ENCODE results near the gene CPT2.

The CPT2 gene

DNA sequence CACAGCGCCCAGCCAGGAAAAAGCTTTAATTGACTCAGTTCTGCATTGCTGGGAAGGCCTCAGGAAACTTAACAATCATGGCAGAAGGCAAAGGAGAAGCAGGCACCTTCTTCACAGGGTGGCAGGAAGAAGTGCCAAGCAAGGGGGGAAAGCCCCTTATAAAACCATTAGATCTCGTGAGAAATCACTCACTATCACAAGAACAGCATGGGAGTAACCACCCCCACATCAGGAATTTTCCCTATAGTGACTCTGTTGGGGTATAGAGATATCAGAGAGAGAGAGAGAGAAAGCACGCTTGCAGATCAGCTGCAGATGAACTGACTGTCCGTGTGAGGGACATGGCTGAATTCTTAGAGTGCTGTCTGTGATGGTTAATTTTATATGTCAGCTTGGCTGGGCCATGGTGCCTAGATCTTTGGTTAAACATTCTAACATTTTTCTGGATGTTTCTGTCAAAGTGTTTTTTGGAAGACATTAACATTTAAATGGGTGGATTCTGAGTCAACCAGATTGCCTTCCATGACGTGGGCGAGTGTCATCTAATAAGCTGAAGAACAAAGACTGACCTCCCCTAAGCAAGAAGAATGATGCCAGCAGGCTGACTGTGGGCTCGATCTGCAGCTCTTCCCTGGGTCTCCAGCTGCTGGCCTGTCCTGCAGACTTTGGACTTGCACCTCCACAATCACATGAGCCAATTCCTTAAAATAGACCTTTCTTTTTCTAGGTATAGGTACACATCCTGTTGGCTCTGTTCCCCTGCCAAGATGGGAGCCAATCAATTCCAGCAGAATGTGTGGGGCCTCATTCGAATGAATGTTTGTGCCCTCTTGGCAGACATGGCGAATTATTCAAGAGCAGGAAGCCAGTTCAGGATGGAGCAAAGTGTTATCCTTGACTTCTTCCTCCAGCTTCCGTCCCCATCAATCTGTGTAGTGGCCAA lies 21.4 kb upstream of the CPT2 start:
- no peaks in the 10 kb centered on the region for H3K9me3 ChIP-seq
- no peaks in the 10 kb centered on the region for H3K36me3 ChIP-seq
- TF ChIP-seq, protein P1, sequence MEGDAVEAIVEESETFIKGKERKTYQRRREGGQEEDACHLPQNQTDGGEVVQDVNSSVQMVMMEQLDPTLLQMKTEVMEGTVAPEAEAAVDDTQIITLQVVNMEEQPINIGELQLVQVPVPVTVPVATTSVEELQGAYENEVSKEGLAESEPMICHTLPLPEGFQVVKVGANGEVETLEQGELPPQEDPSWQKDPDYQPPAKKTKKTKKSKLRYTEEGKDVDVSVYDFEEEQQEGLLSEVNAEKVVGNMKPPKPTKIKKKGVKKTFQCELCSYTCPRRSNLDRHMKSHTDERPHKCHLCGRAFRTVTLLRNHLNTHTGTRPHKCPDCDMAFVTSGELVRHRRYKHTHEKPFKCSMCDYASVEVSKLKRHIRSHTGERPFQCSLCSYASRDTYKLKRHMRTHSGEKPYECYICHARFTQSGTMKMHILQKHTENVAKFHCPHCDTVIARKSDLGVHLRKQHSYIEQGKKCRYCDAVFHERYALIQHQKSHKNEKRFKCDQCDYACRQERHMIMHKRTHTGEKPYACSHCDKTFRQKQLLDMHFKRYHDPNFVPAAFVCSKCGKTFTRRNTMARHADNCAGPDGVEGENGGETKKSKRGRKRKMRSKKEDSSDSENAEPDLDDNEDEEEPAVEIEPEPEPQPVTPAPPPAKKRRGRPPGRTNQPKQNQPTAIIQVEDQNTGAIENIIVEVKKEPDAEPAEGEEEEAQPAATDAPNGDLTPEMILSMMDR (IDR thresholded peaks at IDR 0.05): no peak
- peaks cover 0 to 31% (median 10%) of the 10 kb centered on the region in 4 donors for H3K4me1 ChIP-seq
- no peak overlapping the region for H3K27ac ChIP-seq
- H3K27me3 ChIP-seq: no peaks in the 10 kb centered on the region
- intact Hi-C loops (cut with DNase I; ENCODE audit: low total_unique reads): no loop called here
- DNase-seq: no peak
- no peak overlapping the region for H3K4me3 ChIP-seq

DNA sequence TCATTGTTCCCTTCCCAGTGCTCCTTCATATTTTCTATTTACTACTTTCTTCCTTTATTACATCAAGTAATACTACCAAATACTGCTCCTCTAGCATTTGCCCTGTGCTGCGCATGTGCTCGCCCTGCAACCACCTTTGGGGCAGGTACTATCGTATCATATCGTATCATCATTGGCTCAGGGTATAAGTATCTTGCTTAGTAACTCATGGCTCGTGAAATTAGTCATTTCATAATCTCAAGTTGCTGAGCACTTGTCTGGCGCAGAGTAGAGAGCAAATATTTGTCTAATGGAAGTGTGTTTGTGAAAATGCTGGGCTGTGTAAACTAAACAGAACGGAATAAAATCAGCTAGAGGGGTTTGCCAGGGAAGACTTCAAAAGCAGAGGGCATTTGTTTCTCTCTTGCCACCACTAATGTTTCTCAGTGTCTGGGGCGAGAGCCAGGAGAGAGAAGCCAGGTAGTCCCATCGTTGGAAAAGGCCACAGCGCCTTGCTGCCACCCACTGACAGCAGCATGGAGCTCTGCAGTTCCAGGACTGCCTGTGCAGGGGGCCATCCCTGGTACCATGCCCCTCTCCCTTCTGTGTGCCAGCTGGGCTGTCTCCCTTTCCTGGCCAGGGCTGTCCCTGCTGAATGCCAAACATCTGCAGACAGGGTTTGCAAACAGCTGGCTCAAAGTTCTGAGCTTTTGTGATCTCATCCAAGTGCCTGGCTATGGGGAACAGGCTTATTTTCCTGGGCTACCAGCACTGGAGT lies 20.0 kb upstream of the CPT2 start:
- DNase-seq: no peak
- no peaks in the 10 kb centered on the region for H3K36me3 ChIP-seq
- no peaks in the 10 kb centered on the region for H3K9me3 ChIP-seq
- H3K27ac ChIP-seq: peak overlapping the region in 1 of 2 donors; percentile 48
- H3K27me3 ChIP-seq: no peaks in the 10 kb centered on the region
- intact Hi-C loops (cut with DNase I; ENCODE audit: low total_unique reads): no loop called here
- TF ChIP-seq, protein P1 (IDR thresholded peaks at IDR 0.05): peak in 1 of 2 experiments; percentile 13
- H3K4me3 ChIP-seq: no peak overlapping the region
- H3K4me1 ChIP-seq: peaks cover 0 to 31% (median 10%) of the 10 kb centered on the region in 4 donors

GRCh38 chr1:53180226-53180625 lies 16.4 kb upstream of the CPT2 start:
- Histone ChIP-seq H3K4me1 (peaks cover 0 to 25% (median 10%) of the 10 kb centered on the region in 4 donors), H3K27me3 (no peaks in the 10 kb centered on the region), H3K4me3 (no peak overlapping the region), H3K27ac (no peak overlapping the region), H3K36me3 (no peaks in the 10 kb centered on the region), H3K9me3 (no peaks in the 10 kb centered on the region)
- no peak for DNase-seq
- TF ChIP-seq, protein P1 (IDR thresholded peaks at IDR 0.05): no peak
- intact Hi-C loops (cut with DNase I; ENCODE audit: low total_unique reads): loop anchor here (10.0 kb wide), 1 partner anchor 455 kb away; the partner anchor contains the start of gene ZYG11B

- no peaks in the 10 kb centered on the region for H3K36me3 ChIP-seq
- no peak overlapping the region for H3K4me3 ChIP-seq
- H3K27me3 ChIP-seq: no peaks in the 10 kb centered on the region
- no peak overlapping the region for H3K27ac ChIP-seq
- H3K4me1 ChIP-seq: peaks cover 0 to 24% (median 10%) of the 10 kb centered on the region in 4 donors
- intact Hi-C loops (cut with DNase I; ENCODE audit: low total_unique reads): loop anchor here (10.0 kb wide), 1 partner anchor 456 kb away; the partner anchor contains the start of gene ZYG11B
- no peak for DNase-seq
- TF ChIP-seq, protein P1 (IDR thresholded peaks at IDR 0.05): no peak
- H3K9me3 ChIP-seq: no peaks in the 10 kb centered on the region
Measured at GRCh38 chr1:53180951-53181350, 15.7 kb upstream of the CPT2 start.

- H3K27ac ChIP-seq: no peak overlapping the region
- no peaks in the 10 kb centered on the region for H3K27me3 ChIP-seq
- peak; percentile 85 to 87 for DNase-seq
- H3K36me3 ChIP-seq: no peaks in the 10 kb centered on the region
- no peak overlapping the region for H3K4me3 ChIP-seq
- peaks cover 0 to 12% (median 4%) of the 10 kb centered on the region in 4 donors for H3K4me1 ChIP-seq
- TF ChIP-seq, protein P1 (IDR thresholded peaks at IDR 0.05): peak; percentile 79 to 85
- intact Hi-C loops (cut with DNase I; ENCODE audit: low total_unique reads): loop anchor here (10.0 kb wide), 1 partner anchor 457 kb away; the partner anchor contains the start of gene ZYG11B
- no peaks in the 10 kb centered on the region for H3K9me3 ChIP-seq
Measured at GRCh38 chr1:53182111-53182593, 14.5 kb upstream of the CPT2 start.
